GM12865 (cell line): ENCODE data around the gene CTNND2.

Source experiments
- DNase-seq: peaks from one replicate; pipeline ENCODE4 v3.0.0; 2010; ENCODE audit warnings: low read depth
- H3K4me3 ChIP-seq: 2 replicates; pipeline ENCODE4 v1.5.1; 2011; ENCODE audit warnings: mild to moderate bottlenecking, low read depth, low read length, control low read depth
- TF ChIP-seq, protein P1 (sequence below): IDR thresholded peaks from 2 replicates; pipeline ENCODE4 v1.5.1; 2011; ENCODE audit warnings: low read length, control low read depth, low read depth, inconsistent platforms; ENCODE audit not compliant: insufficient read depth; ENCODE audit errors: missing control alignments

CTNND2 gene

DNA sequence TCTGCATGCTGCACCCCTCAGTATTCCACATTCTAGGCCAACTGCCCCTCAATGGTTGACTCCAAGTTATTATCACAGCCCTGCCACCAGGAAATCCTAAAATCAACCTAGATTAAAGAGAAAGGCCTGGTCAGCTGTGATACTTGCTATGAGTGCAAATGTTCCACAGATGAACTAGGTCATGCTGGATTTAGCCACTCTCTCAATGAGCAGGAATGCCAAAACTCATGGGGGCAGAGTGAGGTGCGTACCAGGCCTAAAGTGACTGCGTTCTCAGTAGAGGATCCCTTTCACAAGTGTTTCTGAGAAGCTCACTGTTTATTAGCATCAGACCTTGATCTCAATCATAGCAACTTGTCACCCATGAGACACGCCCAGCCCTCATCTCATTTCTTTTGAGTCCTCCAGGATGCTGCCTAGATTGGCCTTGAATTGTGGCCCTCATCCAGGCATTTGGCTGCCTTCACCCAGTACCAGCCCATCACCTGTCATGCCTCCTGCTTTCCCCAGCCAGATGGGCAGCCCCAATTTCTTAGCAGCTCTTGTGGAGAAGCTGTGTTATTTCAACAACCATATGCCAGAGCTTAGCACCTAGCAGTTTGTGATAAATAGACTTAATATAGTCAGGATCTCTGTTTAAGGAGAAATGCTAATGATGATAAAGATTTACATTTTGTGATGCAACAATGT is 383.9 kb downstream of the CTNND2 start:
- no peak overlapping the region for H3K4me3 ChIP-seq
- no peak for DNase-seq
- TF ChIP-seq, protein P1, sequence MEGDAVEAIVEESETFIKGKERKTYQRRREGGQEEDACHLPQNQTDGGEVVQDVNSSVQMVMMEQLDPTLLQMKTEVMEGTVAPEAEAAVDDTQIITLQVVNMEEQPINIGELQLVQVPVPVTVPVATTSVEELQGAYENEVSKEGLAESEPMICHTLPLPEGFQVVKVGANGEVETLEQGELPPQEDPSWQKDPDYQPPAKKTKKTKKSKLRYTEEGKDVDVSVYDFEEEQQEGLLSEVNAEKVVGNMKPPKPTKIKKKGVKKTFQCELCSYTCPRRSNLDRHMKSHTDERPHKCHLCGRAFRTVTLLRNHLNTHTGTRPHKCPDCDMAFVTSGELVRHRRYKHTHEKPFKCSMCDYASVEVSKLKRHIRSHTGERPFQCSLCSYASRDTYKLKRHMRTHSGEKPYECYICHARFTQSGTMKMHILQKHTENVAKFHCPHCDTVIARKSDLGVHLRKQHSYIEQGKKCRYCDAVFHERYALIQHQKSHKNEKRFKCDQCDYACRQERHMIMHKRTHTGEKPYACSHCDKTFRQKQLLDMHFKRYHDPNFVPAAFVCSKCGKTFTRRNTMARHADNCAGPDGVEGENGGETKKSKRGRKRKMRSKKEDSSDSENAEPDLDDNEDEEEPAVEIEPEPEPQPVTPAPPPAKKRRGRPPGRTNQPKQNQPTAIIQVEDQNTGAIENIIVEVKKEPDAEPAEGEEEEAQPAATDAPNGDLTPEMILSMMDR, result no peak

DNA sequence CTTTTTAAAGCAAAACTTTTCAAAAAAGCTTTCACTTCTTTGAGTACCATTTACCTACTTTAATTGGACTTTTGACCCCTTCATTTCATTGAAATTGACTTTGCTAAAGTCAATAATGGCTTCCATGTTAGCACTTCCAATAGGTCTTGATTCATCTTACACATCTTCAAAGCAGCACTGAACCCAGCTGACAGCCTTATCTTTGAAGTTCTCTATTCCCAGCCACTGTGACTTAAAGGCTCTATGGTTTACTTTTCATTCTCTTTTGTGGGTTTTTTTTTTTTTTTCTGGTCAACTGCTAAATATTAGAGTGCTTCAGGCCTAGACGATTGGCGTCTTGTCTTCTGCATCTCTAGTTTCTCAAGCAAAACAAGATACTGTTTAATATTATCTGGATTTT is 385.0 kb downstream of the CTNND2 start:
- TF ChIP-seq, protein P1, result no peak
- DNase-seq, result no peak
- H3K4me3 ChIP-seq, result no peak overlapping the region

DNA sequence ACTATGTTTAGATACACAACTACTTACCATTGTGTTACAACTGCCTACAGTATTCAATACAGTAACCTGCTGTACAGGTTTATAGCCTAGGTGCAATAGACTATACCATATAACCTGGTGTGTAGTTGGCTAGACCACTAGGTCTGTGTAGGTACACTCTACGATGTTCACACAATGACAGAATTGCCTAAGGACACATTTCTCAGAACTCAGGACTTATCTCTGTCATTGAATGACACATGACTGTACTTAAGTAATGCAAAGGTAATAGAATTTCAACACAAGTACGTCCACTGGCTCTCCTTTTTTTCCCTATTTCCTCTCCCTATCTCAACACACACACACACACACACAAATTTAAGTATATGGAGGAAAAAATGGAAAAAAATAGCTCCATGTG is 385.6 kb downstream of the CTNND2 start:
- no peak overlapping the region for H3K4me3 ChIP-seq
- DNase-seq, result no peak
- TF ChIP-seq, protein P1, result no peak

DNA sequence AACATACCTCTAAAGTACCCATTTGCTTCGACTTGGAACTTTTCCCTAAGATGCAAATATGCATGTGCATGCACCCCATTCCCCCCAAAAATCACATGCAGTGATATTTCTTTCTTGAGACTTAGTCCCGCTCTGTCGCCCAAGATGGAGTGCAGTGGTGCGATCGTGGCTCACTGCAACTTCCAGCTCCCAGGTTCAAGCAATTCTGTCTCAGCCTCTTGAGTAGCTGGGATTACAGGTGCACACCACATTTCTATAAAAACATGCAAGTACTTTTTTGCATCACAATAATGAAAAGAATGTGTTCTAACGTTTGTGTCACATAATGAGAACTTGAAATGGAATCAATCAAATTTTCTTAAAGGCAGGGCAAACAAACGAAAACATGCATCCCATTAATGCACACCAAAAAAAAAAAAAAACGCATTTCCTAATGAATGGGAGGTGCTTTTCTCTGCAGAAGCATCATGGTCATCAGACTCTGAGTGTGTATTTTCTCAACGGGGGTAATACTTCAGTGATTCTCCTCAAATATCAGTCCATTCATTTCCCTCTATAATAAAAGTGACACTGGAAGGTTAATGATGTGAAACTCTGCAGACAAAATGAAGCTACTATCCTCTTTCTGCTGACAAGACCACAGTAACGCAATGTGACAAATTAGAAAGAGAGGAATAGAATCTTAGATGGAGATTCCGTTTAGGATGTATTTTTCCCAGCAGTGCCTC is 389.4 kb downstream of the CTNND2 start:
- TF ChIP-seq, protein P1, result no peak
- no peak overlapping the region for H3K4me3 ChIP-seq
- no peak for DNase-seq

DNA sequence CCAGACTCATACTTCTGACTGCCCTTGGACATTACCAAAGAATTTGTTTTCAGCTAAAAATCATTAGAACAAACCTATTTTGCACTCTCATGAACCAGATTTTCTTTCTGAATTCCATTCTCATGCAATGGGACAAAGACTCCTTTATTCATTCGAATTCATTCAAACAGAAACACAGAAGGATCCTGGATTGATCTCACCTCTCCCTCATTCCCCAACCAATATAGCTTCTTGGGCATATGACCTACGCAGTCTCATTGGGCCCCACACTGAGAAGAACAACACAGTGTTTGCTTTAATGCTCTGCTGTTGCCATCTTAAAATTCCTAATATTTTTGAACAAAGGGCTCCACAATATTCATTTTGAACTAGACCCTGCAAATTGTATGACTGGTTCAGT is 392.4 kb downstream of the CTNND2 start:
- TF ChIP-seq, protein P1, result no peak
- no peak overlapping the region for H3K4me3 ChIP-seq
- DNase-seq, result no peak

DNA sequence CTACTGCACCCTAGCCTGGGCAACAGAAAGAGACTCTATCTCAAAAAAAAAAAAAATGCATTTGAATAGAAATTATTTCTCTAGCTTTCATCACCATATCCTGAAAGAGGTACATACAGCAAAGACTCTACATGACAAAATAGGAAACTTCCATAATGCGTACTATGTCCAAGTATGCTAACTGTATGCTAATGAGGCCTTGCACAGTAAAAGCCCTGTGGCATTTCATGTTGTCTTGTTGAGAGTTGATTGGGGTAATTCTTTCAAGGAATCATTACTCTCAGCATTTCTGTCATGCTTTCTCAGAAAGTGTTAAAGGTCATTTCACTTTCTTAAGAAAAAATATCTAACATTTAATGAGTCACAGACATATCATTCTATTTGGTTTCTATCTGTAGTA is 393.4 kb downstream of the CTNND2 start:
- TF ChIP-seq, protein P1, result no peak
- H3K4me3 ChIP-seq, result no peak overlapping the region
- DNase-seq, result no peak
